GM20431 (cell line): ENCODE data around the gene UCHL1.
"Not testable (repeated sequence)": the region's sequence is repeated elsewhere in the genome, so short reads cannot be mapped to it uniquely, and the experiment has no call there.

Source experiments
- in situ Hi-C: fragments of 300-500 bp; cut with MseI, MboI; formaldehyde crosslinking; loops from one replicate; pipeline ENCODE4 v1.15.0; 2020; ENCODE audit warnings: low sequenced_read_pairs; ENCODE audit not compliant: unreplicated experiment

The UCHL1 gene

GRCh38 chr4:41285202-41285863 is 28.6 kb downstream of the UCHL1 start:
- in situ Hi-C loops = loop anchor here (25.0 kb wide), 2 partner anchors 377 to 602 kb away; no protein-coding TSS in a partner anchor

- in situ Hi-C loops = loop anchor here (25.0 kb wide), 2 partner anchors 376 to 601 kb away; no protein-coding TSS in a partner anchor
Observed at GRCh38 chr4:41285864-41286235, 29.1 kb downstream of the UCHL1 start.

GRCh38 chr4:41287005-41287404 is 30.3 kb downstream of the UCHL1 start:
- in situ Hi-C loops = loop anchor here (25.0 kb wide), 2 partner anchors 375 to 600 kb away; no protein-coding TSS in a partner anchor

GRCh38 chr4:41287852-41288251 is 31.1 kb downstream of the UCHL1 start:
- in situ Hi-C loops = loop anchor here (25.0 kb wide), 2 partner anchors 374 to 599 kb away; no protein-coding TSS in a partner anchor

- in situ Hi-C loops = loop anchor here (25.0 kb wide), 2 partner anchors 374 to 599 kb away; no protein-coding TSS in a partner anchor
Observed at GRCh38 chr4:41288254-41288653, 31.5 kb downstream of the UCHL1 start.

- in situ Hi-C loops = loop anchor here (25.0 kb wide), 2 partner anchors 372 to 597 kb away; no protein-coding TSS in a partner anchor
Observed at GRCh38 chr4:41290479-41290878, 33.8 kb downstream of the UCHL1 start.

GRCh38 chr4:41294445-41295062 is 37.8 kb downstream of the UCHL1 start:
- in situ Hi-C loops = loop anchor here (25.0 kb wide), 2 partner anchors 368 to 593 kb away; no protein-coding TSS in a partner anchor

GRCh38 chr4:41296995-41297394 is 40.3 kb downstream of the UCHL1 start:
- in situ Hi-C loops = loop anchor here (25.0 kb wide), 2 partner anchors 365 to 590 kb away; no protein-coding TSS in a partner anchor

- in situ Hi-C loops = loop anchor here (25.0 kb wide), 2 partner anchors 364 to 589 kb away; no protein-coding TSS in a partner anchor
Observed at GRCh38 chr4:41297832-41298231, 41.1 kb downstream of the UCHL1 start.

GRCh38 chr4:41299486-41299885 is 42.8 kb downstream of the UCHL1 start:
- in situ Hi-C loops = loop anchor here (25.0 kb wide), 2 partner anchors 363 to 588 kb away; no protein-coding TSS in a partner anchor

GRCh38 chr4:41301137-41301536 is 44.4 kb downstream of the UCHL1 start:
- in situ Hi-C loops = no loop called here

- in situ Hi-C loops = no loop called here
Observed at GRCh38 chr4:41303372-41304118, 46.8 kb downstream of the UCHL1 start.

GRCh38 chr4:41304221-41304620 is 47.5 kb downstream of the UCHL1 start:
- in situ Hi-C loops = no loop called here

- in situ Hi-C loops = no loop called here
Observed at GRCh38 chr4:41305476-41305875, 48.7 kb downstream of the UCHL1 start.

GRCh38 chr4:41307638-41308037 is 50.9 kb downstream of the UCHL1 start:
- in situ Hi-C loops = no loop called here

GRCh38 chr4:41308398-41308797 is 51.7 kb downstream of the UCHL1 start:
- in situ Hi-C loops = no loop called here

GRCh38 chr4:41315426-41315825 is 58.7 kb downstream of the UCHL1 start:
- in situ Hi-C loops = not testable (repeated sequence)

- in situ Hi-C loops = no loop called here
Observed at GRCh38 chr4:41315862-41316261, 59.1 kb downstream of the UCHL1 start.
